Activated CD8-positive, alpha-beta memory T cell treated with anti-CD3 and anti-CD28 coated beads, Interleukin-2, amount 50 U/mL, for 1 hour (primary cell): ENCODE data around the gene SLC25A23.
A peak's percentile ranks its signal among the peaks of the same experiment; 100 is the strongest.
"Not testable (repeated sequence)": the region's sequence is repeated elsewhere in the genome, so short reads cannot be mapped to it uniquely, and the experiment has no call there.

ENCODE experiments used
- DNase-seq: peaks from one replicate; pipeline ENCODE4 v3.0.0-alpha.2; 2020; ENCODE audit errors: extremely low read depth

SLC25A23 gene

GRCh38 chr19:6402058-6402457 lies 57.5 kb downstream of the SLC25A23 start:
- no peak for DNase-seq

- DNase-seq, result not testable (repeated sequence)
Measured at GRCh38 chr19:6400062-6400944, 59.3 kb downstream of the SLC25A23 start.

GRCh38 chr19:6396305-6396704 lies 63.3 kb downstream of the SLC25A23 start:
- DNase-seq, result no peak

- DNase-seq, result no peak
Measured at GRCh38 chr19:6394831-6395230, 64.8 kb downstream of the SLC25A23 start.

GRCh38 chr19:6393983-6394412 lies 65.6 kb downstream of the SLC25A23 start:
- DNase-seq, result peak; percentile 51

- DNase-seq, result peak; percentile 97
Measured at GRCh38 chr19:6393074-6393982, 66.3 kb downstream of the SLC25A23 start, which contains the start of gene GTF2F1. Gene GTF2F1 (minus strand): TSS chr19:6393164. CDS start chr19:6392995, 169 bp downstream.

GRCh38 chr19:6392221-6393073 lies 67.1 kb downstream of the SLC25A23 start:
- no peak for DNase-seq
